ENCODE data around the gene PLIN4. TPM values are rescaled to one million over a fixed set of nuclear protein-coding genes. Genes with fewer than 3 reads are reported as not detected.

PLIN4 gene
- total RNA-seq, 2 experiments from 2014 or later: 0.13 to 0.32 TPM

GRCh38 chr19:4506449-4507149 is 11.7 kb downstream of the PLIN4 start:
- H3K4me2 ChIP-seq (ENCODE audit: low read length): no peak overlapping the region
- TF ChIP-seq CTCF (conservative IDR thresholded peaks at IDR 0.05; ENCODE audit: low read length) (no peak), EZH2phosphoT487 (IDR thresholded peaks at IDR 0.05; ENCODE audit: borderline replicate concordance, low read depth, low read length) (no peak)

GRCh38 chr19:4505570-4506448 is 12.5 kb downstream of the PLIN4 start:
- no peaks in the 10 kb centered on the region for H3K4me1 ChIP-seq (ENCODE audit: insufficient read depth, low read length, poor library complexity, severe bottlenecking)
- no peak overlapping the region for H3K4me2 ChIP-seq (ENCODE audit: low read length)
- H4K20me1 ChIP-seq (ENCODE audit: insufficient read depth, low read length): no peaks in the 10 kb centered on the region
- H2AFZ ChIP-seq (ENCODE audit: low read length): no peak overlapping the region
- H3K36me3 ChIP-seq (ENCODE audit: insufficient read depth, low read length): peaks cover 11% of the 10 kb centered on the region; the same call in 1 of the 2 replicates
- no peak overlapping the region for H3K27ac ChIP-seq (ENCODE audit: low read depth, low read length, poor library complexity, severe bottlenecking)
- no peak for DNase-seq (ENCODE audit: low spot score)
- H3K9me2 ChIP-seq (ENCODE audit: insufficient read depth, low read length): no peaks in the 10 kb centered on the region
- no peaks in the 10 kb centered on the region for H3K9me3 ChIP-seq (ENCODE audit: low read length)
- intact Hi-C loops (cut with micrococcal nuclease; ENCODE audit: unreplicated experiment): no loop called here
- TF ChIP-seq EZH2phosphoT487 (IDR thresholded peaks at IDR 0.05; ENCODE audit: borderline replicate concordance, low read depth, low read length) (no peak), CTCF (conservative IDR thresholded peaks at IDR 0.05; ENCODE audit: low read length) (no peak)
- ChIA-PET CTCF (ENCODE audit: unreplicated experiment) (no interaction called here), POLR2A (no interaction called here)
- no peak overlapping the region for H3K4me3 ChIP-seq (ENCODE audit: low read depth, low read length, poor library complexity, severe bottlenecking)
- BruUV-seq (replicated peaks): no TSS peak
- no peaks in the 10 kb centered on the region for H3K79me2 ChIP-seq (ENCODE audit: insufficient read depth, low read depth, low read length)

More at GRCh38 chr19:4506449-4507149, 11.7 kb downstream of the PLIN4 start:
- Histone ChIP-seq H3K9me2 (ENCODE audit: insufficient read depth, low read length) (no peaks in the 10 kb centered on the region), H4K20me1 (ENCODE audit: insufficient read depth, low read length) (no peaks in the 10 kb centered on the region), H3K4me1 (ENCODE audit: insufficient read depth, low read length, poor library complexity, severe bottlenecking) (no peaks in the 10 kb centered on the region), H2AFZ (ENCODE audit: low read length) (no peak overlapping the region), H3K9me3 (ENCODE audit: low read length) (no peaks in the 10 kb centered on the region), H3K36me3 (ENCODE audit: insufficient read depth, low read length) (peaks cover 8% of the 10 kb centered on the region; the same call in 1 of the 2 replicates), H3K4me3 (ENCODE audit: low read depth, low read length, poor library complexity, severe bottlenecking) (no peak overlapping the region), H3K79me2 (ENCODE audit: insufficient read depth, low read depth, low read length) (no peaks in the 10 kb centered on the region), H3K27ac (ENCODE audit: low read depth, low read length, poor library complexity, severe bottlenecking) (no peak overlapping the region)
- no peak for DNase-seq (ENCODE audit: low spot score)
- intact Hi-C loops (cut with micrococcal nuclease; ENCODE audit: unreplicated experiment): no loop called here
- no TSS peak for BruUV-seq (replicated peaks)
- ChIA-PET CTCF (ENCODE audit: unreplicated experiment) (no interaction called here), POLR2A (no interaction called here)
